Tibial artery (tissue), 4 donors: ENCODE data around the gene NFIB.

Source experiments
- DNase-seq, 2 donors: peaks; one replicate each; pipeline ENCODE4 v3.0.0-alpha.2; 2019
- H3K27ac ChIP-seq, 2 donors: fragments of 200-600 bp; sonication (generic) in 1 of 2; 1 replicate in 1 of 2; 2 replicates in 1 of 2; pipeline ENCODE4 v1.5.1; 2018 to 2019; ENCODE audit warnings: mild to moderate bottlenecking in 1 of 2
- H3K27me3 ChIP-seq, 2 donors: fragments of 200-600 bp; sonication (generic) in 1 of 2; one replicate each; pipeline versions ENCODE4 v1.5.1 to v1.6.0; 2016 to 2019
- H3K36me3 ChIP-seq, 3 donors: fragments of 200-600 bp; sonication (generic) in 2 of 3; one replicate each; pipeline ENCODE4 v1.5.1; 2016 to 2019; ENCODE audit warnings: mild to moderate bottlenecking in 2 of 3
- H3K4me1 ChIP-seq, 4 donors: fragments of 200-600 bp; sonication (generic) in 2 of 4; 1 replicate in 3 of 4; 2 replicates in 1 of 4; pipeline ENCODE4 v1.5.1; 2016 to 2019
- H3K4me3 ChIP-seq, 2 donors: fragments of 200-600 bp; sonication (generic) in 1 of 2; 1 replicate in 1 of 2; 2 replicates in 1 of 2; pipeline ENCODE4 v1.5.1; 2018 to 2019; ENCODE audit warnings: mild to moderate bottlenecking in 2 of 2
- H3K9me3 ChIP-seq, 3 donors: fragments of 200-600 bp; sonication (generic) in 1 of 3; one replicate each; pipeline ENCODE4 v1.5.1; 2016 to 2019
- CTCF ChIP-seq, 2 experiments: fragments of 200-600 bp in 1 of 2; fragments of 450-650 bp in 1 of 2; IDR thresholded peaks; one replicate each; pipeline ENCODE4 v1.5.1; 2017 to 2019; ENCODE audit warnings: antibody characterized with exemption in 2 of 2, mild to moderate bottlenecking in 1 of 2, moderate library complexity in 1 of 2
- intact Hi-C: fragments of 100-400 bp; cut with DNase I; formaldehyde crosslinking; loops from one replicate; pipeline ENCODE4 v1.15.0; 2023; ENCODE audit warnings: low total_unique reads

The NFIB gene

GRCh38 chr9:14249527-14249926 is 64.4 kb downstream of the NFIB start:
- Histone ChIP-seq H3K9me3 (no peaks in the 10 kb centered on the region), H3K4me3 (no peak overlapping the region), H3K27ac (no peak overlapping the region), H3K36me3 (no peaks in the 10 kb centered on the region), H3K4me1 (peaks cover 0 to 55% (median 38%) of the 10 kb centered on the region in 4 donors), H3K27me3 (no peaks in the 10 kb centered on the region)
- no peak for TF ChIP-seq CTCF (IDR thresholded peaks at IDR 0.05)
- no peak for DNase-seq
- intact Hi-C loops, result no loop called here

GRCh38 chr9:14248149-14248548 is 65.8 kb downstream of the NFIB start:
- Histone ChIP-seq H3K9me3 (no peaks in the 10 kb centered on the region), H3K27me3 (no peaks in the 10 kb centered on the region), H3K27ac (no peak overlapping the region), H3K4me3 (no peak overlapping the region), H3K4me1 (peaks cover 0 to 68% (median 42%) of the 10 kb centered on the region in 4 donors), H3K36me3 (no peaks in the 10 kb centered on the region)
- no peak for TF ChIP-seq CTCF (IDR thresholded peaks at IDR 0.05)
- DNase-seq, result no peak
- intact Hi-C loops, result no loop called here

- H3K9me3 ChIP-seq, result no peaks in the 10 kb centered on the region
- H3K4me1 ChIP-seq, result peaks cover 0 to 72% (median 42%) of the 10 kb centered on the region in 4 donors
- DNase-seq, result no peak
- intact Hi-C loops, result no loop called here
- TF ChIP-seq CTCF (IDR thresholded peaks at IDR 0.05), result no peak
- H3K36me3 ChIP-seq, result no peaks in the 10 kb centered on the region
- no peak overlapping the region for H3K4me3 ChIP-seq
- H3K27ac ChIP-seq, result no peak overlapping the region
- H3K27me3 ChIP-seq, result no peaks in the 10 kb centered on the region
Observed at GRCh38 chr9:14247577-14247976, 66.4 kb downstream of the NFIB start.

- TF ChIP-seq CTCF (IDR thresholded peaks at IDR 0.05), result no peak
- Histone ChIP-seq H3K27me3 (no peaks in the 10 kb centered on the region), H3K4me1 (peaks cover 0 to 72% (median 41%) of the 10 kb centered on the region in 4 donors), H3K27ac (no peak overlapping the region), H3K36me3 (no peaks in the 10 kb centered on the region), H3K9me3 (no peaks in the 10 kb centered on the region), H3K4me3 (no peak overlapping the region)
- intact Hi-C loops, result no loop called here
- no peak for DNase-seq
Observed at GRCh38 chr9:14246951-14247350, 67.0 kb downstream of the NFIB start.

- DNase-seq, result no peak
- intact Hi-C loops, result no loop called here
- Histone ChIP-seq H3K27me3 (no peaks in the 10 kb centered on the region), H3K4me3 (no peak overlapping the region), H3K4me1 (peaks cover 0 to 68% (median 34%) of the 10 kb centered on the region in 4 donors), H3K36me3 (no peaks in the 10 kb centered on the region), H3K9me3 (no peaks in the 10 kb centered on the region), H3K27ac (no peak overlapping the region)
- TF ChIP-seq CTCF (IDR thresholded peaks at IDR 0.05), result no peak
Observed at GRCh38 chr9:14245901-14246525, 67.9 kb downstream of the NFIB start.
